Astrocyte (in vitro differentiated cells and primary cell): ENCODE data around the gene MED13L. TPM values are rescaled to one million over a fixed set of nuclear protein-coding genes. Genes with fewer than 3 reads are reported as not detected.

Source experiments
- DNase-seq: peaks from one replicate; pipeline ENCODE4 v3.0.0-alpha.2; 2010; ENCODE audit warnings: low read depth
- FAIRE-seq: peaks from 2 replicates; lab custom pipeline; 2011; peaks lifted over from hg19 to GRCh38; lab: Jason Lieb, UNC
- H2AFZ ChIP-seq: 2 replicates; pipeline ENCODE4 v1.6.0; 2012; ENCODE audit warnings: low read depth, low read length, inconsistent platforms
- H3K27ac ChIP-seq: 2 replicates; pipeline ENCODE4 v1.5.1; 2011; ENCODE audit warnings: low read depth, low read length, inconsistent platforms
- H3K27me3 ChIP-seq: 2 replicates; pipeline ENCODE4 v1.6.0; 2011; ENCODE audit warnings: low read length, inconsistent platforms; ENCODE audit not compliant: insufficient read depth
- H3K36me3 ChIP-seq: 2 replicates; pipeline ENCODE4 v1.5.1; 2011; ENCODE audit warnings: low read length, inconsistent platforms; ENCODE audit not compliant: insufficient read depth
- H3K4me1 ChIP-seq: 2 replicates; pipeline ENCODE4 v1.5.1; 2011; ENCODE audit warnings: low read length, inconsistent platforms; ENCODE audit not compliant: insufficient read depth
- H3K4me2 ChIP-seq: 2 replicates; pipeline ENCODE4 v1.6.0; 2012; ENCODE audit warnings: low read length, inconsistent platforms
- H3K4me3 ChIP-seq: 2 replicates; pipeline ENCODE4 v1.5.1; 2011; ENCODE audit warnings: low read depth, mild to moderate bottlenecking, low read length, inconsistent platforms; ENCODE audit not compliant: insufficient read depth
- H3K79me2 ChIP-seq: 2 replicates; pipeline ENCODE4 v1.6.0; 2012; ENCODE audit warnings: mild to moderate bottlenecking, low read length, inconsistent platforms; ENCODE audit not compliant: insufficient read depth
- H3K9ac ChIP-seq: 2 replicates; pipeline ENCODE4 v1.6.0; 2012; ENCODE audit warnings: mild to moderate bottlenecking, low read length, inconsistent platforms
- H3K9me3 ChIP-seq: 2 replicates; pipeline ENCODE4 v1.5.1; 2012; ENCODE audit warnings: low read depth, mild to moderate bottlenecking, low read length, inconsistent platforms; ENCODE audit not compliant: insufficient read depth
- H4K20me1 ChIP-seq: 2 replicates; pipeline ENCODE4 v1.6.0; 2012; ENCODE audit warnings: low read length, inconsistent platforms; ENCODE audit not compliant: insufficient read depth
- H3K27ac Mint-ChIP-seq: one replicate; pipeline ENCODE4 v1.8.0; 2021; ENCODE audit warnings: mild to moderate bottlenecking, mixed read lengths; ENCODE audit not compliant: unreplicated experiment
- H3K27me3 Mint-ChIP-seq: one replicate; pipeline ENCODE4 v1.8.0; 2021; ENCODE audit warnings: low read depth, mixed read lengths; ENCODE audit not compliant: unreplicated experiment
- H3K36me3 Mint-ChIP-seq: one replicate; pipeline ENCODE4 v1.8.0; 2021; ENCODE audit warnings: low read depth, mixed read lengths; ENCODE audit not compliant: unreplicated experiment
- H3K4me1 Mint-ChIP-seq: one replicate; pipeline ENCODE4 v1.8.0; 2021; ENCODE audit warnings: low read depth, mixed read lengths; ENCODE audit not compliant: unreplicated experiment
- H3K4me3 Mint-ChIP-seq: one replicate; pipeline ENCODE4 v1.8.0; 2021; ENCODE audit warnings: mild to moderate bottlenecking, moderate library complexity, mixed read lengths; ENCODE audit not compliant: unreplicated experiment
- H3K9me3 Mint-ChIP-seq: one replicate; pipeline ENCODE4 v1.8.0; 2021; ENCODE audit warnings: mild to moderate bottlenecking, mixed read lengths; ENCODE audit not compliant: unreplicated experiment
- EZH2 ChIP-seq: IDR thresholded peaks from 2 replicates; pipeline ENCODE4 v1.6.1; 2012; ENCODE audit warnings: mild to moderate bottlenecking, low read length, inconsistent platforms; ENCODE audit not compliant: insufficient read depth
- total RNA-seq: library from RNA; stranded (reverse); gene quantifications from 2 replicates; pipeline ENCODE4 v1.2.1, GENCODE V29; 2021
- TF ChIP-seq, protein P1 (sequence below): IDR thresholded peaks from 2 replicates; pipeline ENCODE4 v1.5.1; 2011; ENCODE audit warnings: low read depth, mild to moderate bottlenecking, inconsistent platforms, low read length, moderate library complexity; ENCODE audit not compliant: insufficient read depth

Gene MED13L
- total RNA-seq, 1 donor from 2014 or later: 153 TPM

- Histone ChIP-seq H3K4me1 (peaks cover 36% of the 10 kb centered on the region), H4K20me1 (peaks cover 72% of the 10 kb centered on the region), H2AFZ (no peak overlapping the region), H3K9me3 (no peaks in the 10 kb centered on the region), H3K27ac (no peak overlapping the region), H3K27me3 (no peaks in the 10 kb centered on the region), H3K4me3 (no peak overlapping the region), H3K9ac (no peak overlapping the region), H3K4me2 (no peak overlapping the region), H3K79me2 (peaks cover 96% of the 10 kb centered on the region), H3K36me3 (no peaks in the 10 kb centered on the region)
- Mint-ChIP-seq H3K4me3 (no peak overlapping the region), H3K9me3 (no peaks in the 10 kb centered on the region), H3K27ac (peak overlapping the region; percentile 91), H3K4me1 (peaks cover 52% of the 10 kb centered on the region), H3K27me3 (no peaks in the 10 kb centered on the region), H3K36me3 (peaks cover 3% of the 10 kb centered on the region)
- no peak for FAIRE-seq
- peak; percentile 58 for DNase-seq
- no peak for TF ChIP-seq EZH2
- TF ChIP-seq, protein P1, sequence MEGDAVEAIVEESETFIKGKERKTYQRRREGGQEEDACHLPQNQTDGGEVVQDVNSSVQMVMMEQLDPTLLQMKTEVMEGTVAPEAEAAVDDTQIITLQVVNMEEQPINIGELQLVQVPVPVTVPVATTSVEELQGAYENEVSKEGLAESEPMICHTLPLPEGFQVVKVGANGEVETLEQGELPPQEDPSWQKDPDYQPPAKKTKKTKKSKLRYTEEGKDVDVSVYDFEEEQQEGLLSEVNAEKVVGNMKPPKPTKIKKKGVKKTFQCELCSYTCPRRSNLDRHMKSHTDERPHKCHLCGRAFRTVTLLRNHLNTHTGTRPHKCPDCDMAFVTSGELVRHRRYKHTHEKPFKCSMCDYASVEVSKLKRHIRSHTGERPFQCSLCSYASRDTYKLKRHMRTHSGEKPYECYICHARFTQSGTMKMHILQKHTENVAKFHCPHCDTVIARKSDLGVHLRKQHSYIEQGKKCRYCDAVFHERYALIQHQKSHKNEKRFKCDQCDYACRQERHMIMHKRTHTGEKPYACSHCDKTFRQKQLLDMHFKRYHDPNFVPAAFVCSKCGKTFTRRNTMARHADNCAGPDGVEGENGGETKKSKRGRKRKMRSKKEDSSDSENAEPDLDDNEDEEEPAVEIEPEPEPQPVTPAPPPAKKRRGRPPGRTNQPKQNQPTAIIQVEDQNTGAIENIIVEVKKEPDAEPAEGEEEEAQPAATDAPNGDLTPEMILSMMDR: no peak
Observed at GRCh38 chr12:116150001-116150400, 127.5 kb downstream of the MED13L start.

DNA sequence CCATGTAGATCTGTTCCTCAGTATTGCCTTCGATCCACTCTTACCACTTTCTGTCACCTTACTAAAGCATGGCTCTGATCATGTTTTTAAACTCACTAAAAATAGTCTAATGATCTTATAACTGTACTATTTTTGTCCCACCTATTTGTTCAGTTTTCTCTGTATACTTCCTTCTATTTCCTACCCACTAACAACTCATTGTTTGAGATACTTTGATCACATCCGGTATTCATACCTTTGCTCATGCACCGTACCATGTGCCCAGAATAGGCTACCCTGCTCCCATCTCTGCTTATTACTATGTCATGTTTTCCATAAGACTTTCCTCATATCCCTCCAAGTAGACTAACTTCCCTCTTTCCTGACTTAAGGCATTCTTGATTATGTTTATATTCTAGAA, 128.6 kb downstream of the MED13L start:
- H3K36me3 Mint-ChIP-seq: peaks cover 3% of the 10 kb centered on the region
- Histone ChIP-seq H3K4me2 (no peak overlapping the region), H2AFZ (no peak overlapping the region), H3K27ac (no peak overlapping the region), H4K20me1 (peaks cover 76% of the 10 kb centered on the region), H3K4me3 (no peak overlapping the region), H3K36me3 (no peaks in the 10 kb centered on the region), H3K9ac (no peak overlapping the region), H3K79me2 (peaks cover 96% of the 10 kb centered on the region), H3K4me1 (peaks cover 47% of the 10 kb centered on the region), H3K9me3 (no peaks in the 10 kb centered on the region), H3K27me3 (no peaks in the 10 kb centered on the region)
- peak overlapping the region; percentile 34 for H3K27ac Mint-ChIP-seq
- DNase-seq (no peak), FAIRE-seq (no peak)
- no peaks in the 10 kb centered on the region for H3K27me3 Mint-ChIP-seq
- H3K4me1 Mint-ChIP-seq: peaks cover 56% of the 10 kb centered on the region
- H3K4me3 Mint-ChIP-seq: no peak overlapping the region
- TF ChIP-seq, protein P1: no peak
- TF ChIP-seq EZH2: no peak
- H3K9me3 Mint-ChIP-seq: no peaks in the 10 kb centered on the region

GRCh38 chr12:116146386-116146785, 131.1 kb downstream of the MED13L start:
- Histone ChIP-seq H3K4me1 (peaks cover 43% of the 10 kb centered on the region), H2AFZ (no peak overlapping the region), H3K27ac (no peak overlapping the region), H3K4me2 (no peak overlapping the region), H4K20me1 (peaks cover 82% of the 10 kb centered on the region), H3K79me2 (peaks cover 92% of the 10 kb centered on the region), H3K27me3 (no peaks in the 10 kb centered on the region), H3K4me3 (no peak overlapping the region), H3K9ac (no peak overlapping the region), H3K36me3 (no peaks in the 10 kb centered on the region), H3K9me3 (no peaks in the 10 kb centered on the region)
- peaks cover 6% of the 10 kb centered on the region for H3K36me3 Mint-ChIP-seq
- H3K9me3 Mint-ChIP-seq: no peaks in the 10 kb centered on the region
- no peak overlapping the region for H3K27ac Mint-ChIP-seq
- DNase-seq (no peak), FAIRE-seq (no peak)
- no peaks in the 10 kb centered on the region for H3K27me3 Mint-ChIP-seq
- H3K4me3 Mint-ChIP-seq: no peak overlapping the region
- peaks cover 57% of the 10 kb centered on the region for H3K4me1 Mint-ChIP-seq
- TF ChIP-seq, protein P1: no peak
- no peak for TF ChIP-seq EZH2
